HepG2 (cell line): ENCODE results near the gene ZMIZ2. TPM values are rescaled to one million over a fixed set of nuclear protein-coding genes. Genes with fewer than 3 reads are reported as not detected.
A peak's percentile ranks its signal among the peaks of the same experiment; 100 is the strongest.

ENCODE experiments used
- BRD4 ChIP-seq: sonication (generic); formaldehyde crosslinking; IDR thresholded peaks from 2 replicates; pipeline ENCODE4 v1.4.0; 2020; ENCODE audit warnings: missing genetic modification reagents
- EEA1 ChIP-seq: sonication (generic); formaldehyde crosslinking; IDR thresholded peaks from 2 replicates; pipeline ENCODE4 v1.5.1; 2020; ENCODE audit warnings: mild to moderate bottlenecking, missing genetic modification reagents, borderline replicate concordance
- HDAC1 ChIP-seq: sonication (generic); formaldehyde crosslinking; IDR thresholded peaks from 2 replicates; pipeline ENCODE4 v1.5.1; 2020; ENCODE audit warnings: mild to moderate bottlenecking, missing genetic modification reagents
- HNRNPUL1 ChIP-seq: fragments of 200-400 bp; formaldehyde crosslinking; IDR thresholded peaks from 2 replicates; pipeline ENCODE4 v1.6.1; 2017; ENCODE audit warnings: low read depth, mild to moderate bottlenecking, low read length, moderate library complexity
- KLF11 ChIP-seq: IDR thresholded peaks from 2 replicates; pipeline ENCODE4 v1.6.1; 2016; ENCODE audit warnings: missing compliant biosample characterization
- NFYB ChIP-seq: sonication (generic); formaldehyde crosslinking; IDR thresholded peaks from 2 replicates; pipeline ENCODE4 v1.4.0; 2020; ENCODE audit warnings: missing genetic modification reagents
- SMC3 ChIP-seq: IDR thresholded peaks from 2 replicates; pipeline ENCODE4 v1.6.1; 2011; ENCODE audit warnings: low read length, improper control_type of control experiment
- THYN1 ChIP-seq: sonication (generic); formaldehyde crosslinking; IDR thresholded peaks from 2 replicates; pipeline ENCODE4 v1.8.1; 2023; ENCODE audit warnings: low read depth, mild to moderate bottlenecking, moderate library complexity, missing genetic modification reagents, borderline replicate concordance
- ZFP62 ChIP-seq: sonication (generic); formaldehyde crosslinking; IDR thresholded peaks from 2 replicates; pipeline ENCODE4 v1.4.0; 2020; ENCODE audit warnings: missing genetic modification reagents
- ZKSCAN5 ChIP-seq: sonication (generic); formaldehyde crosslinking; IDR thresholded peaks from 2 replicates; pipeline ENCODE4 v1.5.1; 2020; ENCODE audit warnings: mild to moderate bottlenecking, missing genetic modification reagents
- ZNF768 ChIP-seq: sonication (generic); formaldehyde crosslinking; IDR thresholded peaks from 2 replicates; pipeline ENCODE4 v1.4.0; 2020; ENCODE audit warnings: missing genetic modification reagents
- ZSCAN9 ChIP-seq: IDR thresholded peaks from 2 replicates; pipeline ENCODE4 v1.6.1; 2016; ENCODE audit warnings: borderline replicate concordance
- polyA plus RNA-seq, 8 experiments: library from polyadenylated mRNA; depleted of rRNA in 3 of 8; stranded (reverse) in 7 of 8; unstranded in 1 of 8; fragments of >200 nt; fragmentation: Illumina TruSeq in 4 of 8; extraction: Trizol in 4 of 8; gene quantifications; 2 replicates each; pipeline versions ENCODE4 v1.2.1 to v1.2.3, GENCODE V29; 2011 to 2016; ENCODE audit warnings: low read depth in 4 of 8, missing spikeins in 1 of 8, mixed read lengths in 1 of 8; ENCODE audit not compliant: insufficient read depth in 1 of 8
- total RNA-seq, 5 experiments: library from RNA; depleted of rRNA; stranded (reverse); fragments of >200 nt; fragmentation: Illumina TruSeq; extraction: Trizol; gene quantifications; 2 replicates each; pipeline ENCODE4 v1.2.3, GENCODE V29; 2016; ENCODE audit warnings: low read depth in 1 of 5
- TF ChIP-seq, protein P1 (sequence below): sonication (generic); formaldehyde crosslinking; IDR thresholded peaks from 2 replicates; pipeline ENCODE4 v1.5.0; 2020; ENCODE audit warnings: missing genetic modification reagents, mild to moderate bottlenecking, borderline replicate concordance
- TF ChIP-seq, protein P2 (sequence below): sonication (generic); formaldehyde crosslinking; IDR thresholded peaks from 2 replicates; pipeline ENCODE4 v1.5.0; 2020; ENCODE audit warnings: missing genetic modification reagents
- TF ChIP-seq, protein P3 (sequence below): sonication (generic); formaldehyde crosslinking; IDR thresholded peaks from 2 replicates; pipeline ENCODE4 v1.5.1; 2020; ENCODE audit warnings: mild to moderate bottlenecking, missing genetic modification reagents, moderate library complexity
- TF ChIP-seq, protein P4 (sequence below): sonication (generic); formaldehyde crosslinking; IDR thresholded peaks from 2 replicates; pipeline ENCODE4 v1.8.1; 2023; ENCODE audit warnings: mild to moderate bottlenecking, inconsistent platforms, moderate library complexity, missing genetic modification reagents, borderline replicate concordance
- TF ChIP-seq, protein P5 (sequence below): IDR thresholded peaks from 2 replicates; pipeline ENCODE4 v1.6.1; 2016

The ZMIZ2 gene
- total and polyA plus RNA-seq, 2 of the 13 experiments (the other 11 are each of a cell fraction or from before 2014, with no cell fraction given): 4.9 to 7.9 TPM

DNA sequence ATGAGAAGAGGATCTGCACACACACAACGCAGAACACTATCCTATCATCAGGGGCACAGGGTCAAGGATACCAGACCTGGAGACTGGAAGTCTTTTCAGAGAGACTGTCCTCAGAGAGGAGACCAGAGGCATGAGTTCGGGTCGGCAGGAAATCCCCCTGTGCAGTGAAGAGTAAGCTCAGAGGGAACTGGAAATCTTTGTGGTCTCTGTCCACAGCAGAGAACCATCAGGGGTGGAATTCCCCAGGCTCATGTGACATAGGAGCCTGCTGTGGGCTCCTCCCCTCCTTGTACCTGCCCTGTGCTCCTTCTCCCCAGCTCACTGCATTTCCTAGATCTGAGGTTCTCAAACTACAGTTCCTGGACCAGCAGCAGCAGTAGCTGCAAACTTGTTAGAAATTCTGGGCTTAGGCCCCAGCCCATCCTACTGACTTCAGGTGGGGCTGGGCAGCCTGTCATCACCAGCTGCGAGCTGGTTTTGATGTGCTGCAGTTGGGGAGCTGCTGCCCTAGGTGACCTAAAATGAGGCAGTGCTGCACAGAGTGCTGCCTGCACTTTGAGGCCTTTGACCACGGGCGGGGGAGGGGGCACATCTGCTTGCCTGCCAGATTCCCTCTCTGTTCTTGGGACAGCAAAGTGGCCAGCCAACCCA is 2.4 kb downstream of the ZMIZ2 start (continued):
- TF ChIP-seq, protein P1, sequence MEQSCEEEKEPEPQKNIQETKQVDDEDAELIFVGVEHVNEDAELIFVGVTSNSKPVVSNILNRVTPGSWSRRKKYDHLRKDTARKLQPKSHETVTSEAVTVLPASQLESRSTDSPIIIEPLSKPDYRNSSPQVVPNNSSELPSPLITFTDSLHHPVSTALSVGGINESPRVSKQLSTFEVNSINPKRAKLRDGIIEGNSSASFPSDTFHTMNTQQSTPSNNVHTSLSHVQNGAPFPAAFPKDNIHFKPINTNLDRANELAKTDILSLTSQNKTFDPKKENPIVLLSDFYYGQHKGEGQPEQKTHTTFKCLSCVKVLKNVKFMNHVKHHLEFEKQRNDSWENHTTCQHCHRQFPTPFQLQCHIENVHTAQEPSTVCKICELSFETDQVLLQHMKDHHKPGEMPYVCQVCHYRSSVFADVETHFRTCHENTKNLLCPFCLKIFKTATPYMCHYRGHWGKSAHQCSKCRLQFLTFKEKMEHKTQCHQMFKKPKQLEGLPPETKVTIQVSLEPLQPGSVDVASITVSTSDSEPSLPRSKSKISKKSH (CRISPR knock-in tag): 0 out of 2 replicates have a peak, but pooled peaks have one; percentile 27
- TF ChIP-seq ZKSCAN5 (no peak), HDAC1 (CRISPR knock-in tag) (no peak), THYN1 (CRISPR knock-in tag) (no peak), KLF11 (CRISPR knock-in tag) (no peak), ZSCAN9 (no peak), ZFP62 (CRISPR knock-in tag) (no peak), NFYB (CRISPR knock-in tag) (no peak), HNRNPUL1 (no peak), ZNF768 (CRISPR knock-in tag) (peak; percentile 72; the same call in 1 of the 2 replicates), EEA1 (no peak), BRD4 (CRISPR knock-in tag) (no peak), SMC3 (no peak)
- TF ChIP-seq, protein P2, sequence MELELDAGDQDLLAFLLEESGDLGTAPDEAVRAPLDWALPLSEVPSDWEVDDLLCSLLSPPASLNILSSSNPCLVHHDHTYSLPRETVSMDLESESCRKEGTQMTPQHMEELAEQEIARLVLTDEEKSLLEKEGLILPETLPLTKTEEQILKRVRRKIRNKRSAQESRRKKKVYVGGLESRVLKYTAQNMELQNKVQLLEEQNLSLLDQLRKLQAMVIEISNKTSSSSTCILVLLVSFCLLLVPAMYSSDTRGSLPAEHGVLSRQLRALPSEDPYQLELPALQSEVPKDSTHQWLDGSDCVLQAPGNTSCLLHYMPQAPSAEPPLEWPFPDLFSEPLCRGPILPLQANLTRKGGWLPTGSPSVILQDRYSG (CRISPR knock-in tag): no peak
- TF ChIP-seq, protein P3, sequence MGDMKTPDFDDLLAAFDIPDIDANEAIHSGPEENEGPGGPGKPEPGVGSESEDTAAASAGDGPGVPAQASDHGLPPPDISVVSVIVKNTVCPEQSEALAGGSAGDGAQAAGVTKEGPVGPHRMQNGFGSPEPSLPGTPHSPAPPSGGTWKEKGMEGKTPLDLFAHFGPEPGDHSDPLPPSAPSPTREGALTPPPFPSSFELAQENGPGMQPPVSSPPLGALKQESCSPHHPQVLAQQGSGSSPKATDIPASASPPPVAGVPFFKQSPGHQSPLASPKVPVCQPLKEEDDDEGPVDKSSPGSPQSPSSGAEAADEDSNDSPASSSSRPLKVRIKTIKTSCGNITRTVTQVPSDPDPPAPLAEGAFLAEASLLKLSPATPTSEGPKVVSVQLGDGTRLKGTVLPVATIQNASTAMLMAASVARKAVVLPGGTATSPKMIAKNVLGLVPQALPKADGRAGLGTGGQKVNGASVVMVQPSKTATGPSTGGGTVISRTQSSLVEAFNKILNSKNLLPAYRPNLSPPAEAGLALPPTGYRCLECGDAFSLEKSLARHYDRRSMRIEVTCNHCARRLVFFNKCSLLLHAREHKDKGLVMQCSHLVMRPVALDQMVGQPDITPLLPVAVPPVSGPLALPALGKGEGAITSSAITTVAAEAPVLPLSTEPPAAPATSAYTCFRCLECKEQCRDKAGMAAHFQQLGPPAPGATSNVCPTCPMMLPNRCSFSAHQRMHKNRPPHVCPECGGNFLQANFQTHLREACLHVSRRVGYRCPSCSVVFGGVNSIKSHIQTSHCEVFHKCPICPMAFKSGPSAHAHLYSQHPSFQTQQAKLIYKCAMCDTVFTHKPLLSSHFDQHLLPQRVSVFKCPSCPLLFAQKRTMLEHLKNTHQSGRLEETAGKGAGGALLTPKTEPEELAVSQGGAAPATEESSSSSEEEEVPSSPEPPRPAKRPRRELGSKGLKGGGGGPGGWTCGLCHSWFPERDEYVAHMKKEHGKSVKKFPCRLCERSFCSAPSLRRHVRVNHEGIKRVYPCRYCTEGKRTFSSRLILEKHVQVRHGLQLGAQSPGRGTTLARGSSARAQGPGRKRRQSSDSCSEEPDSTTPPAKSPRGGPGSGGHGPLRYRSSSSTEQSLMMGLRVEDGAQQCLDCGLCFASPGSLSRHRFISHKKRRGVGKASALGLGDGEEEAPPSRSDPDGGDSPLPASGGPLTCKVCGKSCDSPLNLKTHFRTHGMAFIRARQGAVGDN (CRISPR knock-in tag): peak; percentile 44
- TF ChIP-seq, protein P4, sequence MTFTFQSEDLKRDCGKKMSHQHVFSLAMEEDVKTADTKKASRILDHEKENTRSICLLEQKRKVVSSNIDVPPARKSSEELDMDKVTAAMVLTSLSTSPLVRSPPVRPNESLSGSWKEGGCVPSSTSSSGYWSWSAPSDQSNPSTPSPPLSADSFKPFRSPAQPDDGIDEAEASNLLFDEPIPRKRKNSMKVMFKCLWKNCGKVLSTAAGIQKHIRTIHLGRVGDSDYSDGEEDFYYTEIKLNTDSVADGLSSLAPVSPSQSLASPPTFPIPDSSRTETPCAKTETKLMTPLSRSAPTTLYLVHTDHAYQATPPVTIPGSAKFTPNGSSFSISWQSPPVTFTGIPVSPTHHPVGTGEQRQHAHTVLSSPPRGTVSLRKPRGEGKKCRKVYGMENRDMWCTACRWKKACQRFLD (CRISPR knock-in tag): no peak
- TF ChIP-seq, protein P5, sequence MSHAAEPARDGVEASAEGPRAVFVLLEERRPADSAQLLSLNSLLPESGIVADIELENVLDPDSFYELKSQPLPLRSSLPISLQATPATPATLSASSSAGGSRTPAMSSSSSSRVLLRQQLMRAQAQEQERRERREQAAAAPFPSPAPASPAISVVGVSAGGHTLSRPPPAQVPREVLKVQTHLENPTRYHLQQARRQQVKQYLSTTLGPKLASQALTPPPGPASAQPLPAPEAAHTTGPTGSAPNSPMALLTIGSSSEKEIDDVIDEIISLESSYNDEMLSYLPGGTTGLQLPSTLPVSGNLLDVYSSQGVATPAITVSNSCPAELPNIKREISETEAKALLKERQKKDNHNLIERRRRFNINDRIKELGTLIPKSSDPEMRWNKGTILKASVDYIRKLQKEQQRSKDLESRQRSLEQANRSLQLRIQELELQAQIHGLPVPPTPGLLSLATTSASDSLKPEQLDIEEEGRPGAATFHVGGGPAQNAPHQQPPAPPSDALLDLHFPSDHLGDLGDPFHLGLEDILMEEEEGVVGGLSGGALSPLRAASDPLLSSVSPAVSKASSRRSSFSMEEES (CRISPR knock-in tag): no peak
